Frontal cortex (tissue), 4 donors: ENCODE data around the gene HMGN3. TPM values are rescaled to one million over a fixed set of nuclear protein-coding genes. Genes with fewer than 3 reads are reported as not detected.

Experiments
- DNase-seq, 2 donors: peaks; one replicate each; pipeline ENCODE4 v3.0.0; 2012; ENCODE audit warnings: low spot score in 2 of 2
- FAIRE-seq: peaks from 2 replicates; lab custom pipeline; 2012; peaks lifted over from hg19 to GRCh38; lab: Jason Lieb, UNC
- total RNA-seq: library from RNA; depleted of rRNA; stranded (reverse); fragments of >200 nt; gene quantifications from one replicate; pipeline ENCODE4 v1.2.3, GENCODE V29; 2014
- donor health status: control.
- donor health status: control.
- donor health status: control.

Gene HMGN3
- total RNA-seq, 1 donor from 2014 or later, result 40.4 TPM

- FAIRE-seq, result no peak
- no peak for DNase-seq
These were observed 2.2 kb upstream of the HMGN3 start for GRCh38 chr6:79236711-79237110.

- DNase-seq (peak; percentile 62 to 70), FAIRE-seq (no peak)
These were observed 802 bp downstream of the HMGN3 start for GRCh38 chr6:79233611-79234149.

GRCh38 chr6:79232696-79233462 lies 1.6 kb downstream of the HMGN3 start:
- FAIRE-seq (no peak), DNase-seq (no peak)

GRCh38 chr6:79231666-79232065 lies 2.8 kb downstream of the HMGN3 start:
- DNase-seq, result no peak
- no peak for FAIRE-seq

- DNase-seq, result no peak
- FAIRE-seq, result no peak
These were observed 3.4 kb downstream of the HMGN3 start for GRCh38 chr6:79231101-79231500.

GRCh38 chr6:79230149-79230548 lies 4.3 kb downstream of the HMGN3 start:
- no peak for FAIRE-seq

GRCh38 chr6:79227445-79227844 lies 7.0 kb downstream of the HMGN3 start:
- FAIRE-seq (no peak), DNase-seq (no peak)

More at GRCh38 chr6:79230149-79230548, 4.3 kb downstream of the HMGN3 start:
- DNase-seq, result no peak

- FAIRE-seq (no peak), DNase-seq (no peak)
These were observed 7.8 kb downstream of the HMGN3 start for GRCh38 chr6:79226660-79227059.

GRCh38 chr6:79225717-79226599 lies 8.5 kb downstream of the HMGN3 start:
- FAIRE-seq (no peak), DNase-seq (no peak)

- FAIRE-seq (no peak), DNase-seq (no peak)
These were observed 10.7 kb downstream of the HMGN3 start for GRCh38 chr6:79223611-79224404.

- no peak for DNase-seq
- no peak for FAIRE-seq
These were observed 19.2 kb downstream of the HMGN3 start for GRCh38 chr6:79215213-79215824.

- DNase-seq, result no peak
- peak; percentile 57 for FAIRE-seq
These were observed 21.6 kb downstream of the HMGN3 start for GRCh38 chr6:79212859-79213258.

GRCh38 chr6:79208816-79209215 lies 25.7 kb downstream of the HMGN3 start:
- FAIRE-seq (no peak), DNase-seq (no peak)

GRCh38 chr6:79203753-79204253 lies 30.7 kb downstream of the HMGN3 start:
- no peak for DNase-seq
- FAIRE-seq, result no peak

GRCh38 chr6:79202556-79202955 lies 31.9 kb downstream of the HMGN3 start:
- FAIRE-seq (no peak), DNase-seq (no peak)

- FAIRE-seq (no peak), DNase-seq (no peak)
These were observed 32.5 kb downstream of the HMGN3 start for GRCh38 chr6:79201983-79202382.

GRCh38 chr6:79201143-79201542 lies 33.3 kb downstream of the HMGN3 start:
- FAIRE-seq, result no peak
- DNase-seq, result no peak

- DNase-seq, result no peak
- FAIRE-seq, result no peak
These were observed 37.6 kb downstream of the HMGN3 start for GRCh38 chr6:79196912-79197311.

GRCh38 chr6:79193971-79194370 lies 40.5 kb downstream of the HMGN3 start:
- DNase-seq (no peak), FAIRE-seq (no peak)
